Peyer's patch (tissue), 4 donors: Measurements from ENCODE around the gene PDE3A.

Experiments used
- CTCF ChIP-seq, 6 experiments: fragments of 450-650 bp in 4 of 6; fragments of 200-600 bp in 2 of 6; sonication (generic) in 1 of 6; IDR thresholded peaks; one replicate each; pipeline ENCODE4 v1.5.1; 2017 to 2019; ENCODE audit warnings: antibody characterized with exemption in 6 of 6, mild to moderate bottlenecking in 3 of 6, moderate library complexity in 1 of 6
- POLR2A ChIP-seq, 2 donors: fragments of 450-650 bp; IDR thresholded peaks; one replicate each; pipeline ENCODE4 v1.5.1; 2017; ENCODE audit warnings: antibody characterized with exemption in 2 of 2, mild to moderate bottlenecking in 2 of 2, moderate library complexity in 2 of 2

GRCh38 chr12:20628999-20629398 lies 260.7 kb downstream of the PDE3A start:
- TF ChIP-seq POLR2A (IDR thresholded peaks at IDR 0.05): no peak
- no peak for TF ChIP-seq CTCF (IDR thresholded peaks at IDR 0.05)
